ENCODE measurements around the gene LRRC45. TPM values are rescaled to one million over a fixed set of nuclear protein-coding genes. Genes with fewer than 3 reads are reported as not detected.

Gene LRRC45
- total RNA-seq, 2 donors from 2014 or later = 22.2 to 24.1 TPM

- peaks cover 19% of the 10 kb centered on the region for H3K4me1 ChIP-seq (replicated peaks)
- H3K4me3 ChIP-seq = no peak overlapping the region
- intact Hi-C loops (cut with DNase I) = no loop called here
- H3K27me3 ChIP-seq (replicated peaks; ENCODE audit: insufficient read depth) = no peaks in the 10 kb centered on the region
- WGBS = 93% methylated on average over 27 of the region's 28 CpGs
- no peak for TF ChIP-seq POLR2AphosphoS5 (IDR thresholded peaks at IDR 0.05)
- no peak for TF ChIP-seq CTCF (IDR thresholded peaks at IDR 0.05)
- no peak for TF ChIP-seq POLR2A (IDR thresholded peaks at IDR 0.05)
- no peaks in the 10 kb centered on the region for H3K9me3 ChIP-seq
- H3K36me3 ChIP-seq = peaks cover 20 to 29% of the 10 kb centered on the region in 2 donors
- no peak overlapping the region for H3K27ac ChIP-seq
- DNase-seq (ENCODE audit: low spot score) = no peak
These were observed 30.6 kb downstream of the LRRC45 start for GRCh38 chr17:82053556-82054263.

GRCh38 chr17:82054351-82055022, 31.4 kb downstream of the LRRC45 start:
- intact Hi-C loops (cut with DNase I) = no loop called here
- H3K27ac ChIP-seq = no peak overlapping the region
- WGBS = 86% methylated on average over 33 of the region's 38 CpGs
- no peak for TF ChIP-seq CTCF (IDR thresholded peaks at IDR 0.05)
- H3K9me3 ChIP-seq = no peaks in the 10 kb centered on the region
- H3K27me3 ChIP-seq (replicated peaks; ENCODE audit: insufficient read depth) = no peaks in the 10 kb centered on the region
- no peak for DNase-seq (ENCODE audit: low spot score)
- peaks cover 19% of the 10 kb centered on the region for H3K4me1 ChIP-seq (replicated peaks)
- H3K36me3 ChIP-seq = peaks cover 16 to 34% of the 10 kb centered on the region in 2 donors
- H3K4me3 ChIP-seq = no peak overlapping the region

- Histone ChIP-seq H3K27me3 (replicated peaks; ENCODE audit: insufficient read depth) (no peaks in the 10 kb centered on the region), H3K36me3 (peaks cover 14 to 37% of the 10 kb centered on the region in 2 donors), H3K4me3 (no peak overlapping the region), H3K9me3 (no peaks in the 10 kb centered on the region), H3K4me1 (replicated peaks) (peaks cover 13% of the 10 kb centered on the region), H3K27ac (no peak overlapping the region)
- intact Hi-C loops (cut with DNase I) = no loop called here
- WGBS = 81% methylated on average over 26 of the region's 26 CpGs
- no peak for DNase-seq (ENCODE audit: low spot score)
- no peak for TF ChIP-seq CTCF (IDR thresholded peaks at IDR 0.05)
- TF ChIP-seq POLR2AphosphoS5 (IDR thresholded peaks at IDR 0.05) = no peak
- no peak for TF ChIP-seq POLR2A (IDR thresholded peaks at IDR 0.05)
These were observed 32.2 kb downstream of the LRRC45 start for GRCh38 chr17:82055023-82055964.

GRCh38 chr17:82055965-82056728, 33.0 kb downstream of the LRRC45 start:
- H3K36me3 ChIP-seq = peaks cover 14 to 40% of the 10 kb centered on the region in 2 donors
- no peak for TF ChIP-seq POLR2AphosphoS5 (IDR thresholded peaks at IDR 0.05)
- no peak for TF ChIP-seq CTCF (IDR thresholded peaks at IDR 0.05)
- no peak for TF ChIP-seq POLR2A (IDR thresholded peaks at IDR 0.05)
- no peak overlapping the region for H3K4me3 ChIP-seq
- no peak for DNase-seq (ENCODE audit: low spot score)
- H3K27me3 ChIP-seq (replicated peaks; ENCODE audit: insufficient read depth) = no peaks in the 10 kb centered on the region
- H3K4me1 ChIP-seq (replicated peaks) = peaks cover 17% of the 10 kb centered on the region
- intact Hi-C loops (cut with DNase I) = no loop called here
- no peak overlapping the region for H3K27ac ChIP-seq
- 88% methylated on average over 28 of the region's 28 CpGs for WGBS
- H3K9me3 ChIP-seq = no peaks in the 10 kb centered on the region

Measured in prostate gland (tissue), 2 donors.